GDM1 (cell line): ENCODE data around the gene ADAMTSL2.

Experiments used
- DNase-seq: peaks from one replicate; lab custom pipeline; 2025; lab: John Stamatoyannopoulos, UW

Gene ADAMTSL2

DNA sequence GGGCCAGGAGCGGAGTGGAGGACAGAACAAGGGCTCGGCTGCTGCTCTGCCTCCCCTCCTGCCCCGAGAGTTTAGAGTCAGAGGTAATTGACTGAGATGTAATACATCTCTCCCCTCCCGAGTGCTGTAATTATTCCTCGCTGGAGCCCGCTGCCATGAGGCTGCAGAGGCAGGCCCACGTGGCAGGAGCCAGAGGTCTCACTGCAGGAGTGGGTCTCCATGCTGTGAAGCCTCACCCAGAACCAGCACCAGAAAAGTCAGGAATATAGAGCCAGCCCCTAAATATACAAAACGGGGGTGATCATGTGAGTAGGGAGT, 72.2 kb downstream of the ADAMTSL2 start:
- DNase-seq, result no peak

DNA sequence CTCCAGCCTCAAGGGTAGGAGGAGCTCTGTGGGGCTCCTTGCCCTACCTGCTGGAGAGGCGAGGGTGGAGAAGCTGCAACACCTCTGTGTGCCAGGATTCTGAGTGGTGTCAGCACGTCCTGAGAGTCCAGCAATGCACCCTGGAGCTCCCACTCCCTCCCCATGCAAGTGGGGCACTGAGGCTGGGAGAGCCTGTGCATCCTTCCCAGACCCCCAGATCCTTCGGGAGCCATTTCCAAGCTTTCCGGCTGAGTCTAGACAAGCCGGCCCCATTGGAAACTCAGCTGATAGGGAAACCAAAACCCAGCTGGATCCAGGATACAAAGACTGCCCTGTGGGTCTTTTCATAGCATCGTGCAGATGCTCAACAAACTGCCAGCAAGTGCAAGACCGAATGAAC, 72.9 kb downstream of the ADAMTSL2 start:
- DNase-seq, result no peak

DNA sequence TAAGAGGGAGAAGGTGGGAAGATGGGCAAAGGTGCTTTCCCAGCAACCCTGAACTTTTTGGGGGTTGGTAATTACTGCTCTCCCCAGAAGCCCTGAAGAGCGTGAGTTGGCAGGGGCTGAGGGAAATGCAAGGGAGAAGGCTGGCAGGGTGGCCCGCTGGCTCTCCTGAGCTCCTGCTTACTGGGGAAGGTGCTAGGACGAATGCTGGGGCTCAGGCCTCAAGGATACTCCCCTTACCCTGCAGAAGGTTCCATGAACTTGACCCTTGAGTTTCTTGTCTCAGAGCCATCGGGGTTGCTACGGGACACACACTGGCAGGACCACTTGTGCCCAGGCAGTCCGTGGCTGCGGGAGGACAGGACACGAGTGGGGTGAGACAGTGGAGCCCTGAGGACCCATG, 73.5 kb downstream of the ADAMTSL2 start:
- no peak for DNase-seq

DNA sequence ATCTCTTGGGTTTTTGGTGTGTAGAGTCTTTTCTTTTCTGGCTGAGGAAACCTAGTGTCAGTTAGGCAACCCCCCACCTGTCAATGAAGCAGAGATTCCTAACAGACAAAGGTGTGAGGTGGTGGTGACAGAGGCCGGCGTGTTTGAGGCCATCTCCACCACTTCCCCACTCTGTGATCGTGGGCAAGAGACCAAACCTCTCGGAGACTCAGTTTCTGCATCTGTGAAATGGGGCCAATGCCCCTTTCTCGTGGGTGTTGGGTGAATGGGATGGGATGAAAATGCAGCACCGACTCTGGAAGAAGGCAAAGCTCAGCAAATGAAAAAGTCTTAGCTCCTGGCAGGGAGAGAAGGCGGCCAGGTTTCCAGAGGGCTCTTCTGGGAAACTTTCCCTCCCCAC, 73.9 kb downstream of the ADAMTSL2 start:
- DNase-seq, result no peak

DNA sequence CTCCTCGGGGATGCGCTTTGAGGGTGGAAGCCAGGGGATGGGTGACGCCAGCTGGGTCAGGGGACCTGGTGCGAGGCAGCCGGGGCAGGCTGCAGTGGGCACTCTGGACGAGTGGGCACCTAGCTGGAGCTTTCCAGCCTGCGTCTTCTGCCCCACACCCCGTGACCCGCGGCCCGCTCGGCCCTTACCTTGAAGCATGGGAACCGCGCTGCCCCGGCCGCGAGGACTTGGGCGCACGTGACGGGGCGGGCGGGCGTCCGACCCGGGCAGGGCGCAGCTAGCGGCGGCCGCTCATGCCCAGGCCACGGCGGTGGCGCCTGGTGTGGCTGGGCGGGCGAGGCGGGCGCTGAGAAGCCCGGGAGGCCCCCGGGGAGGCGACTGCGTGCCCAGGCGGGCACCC, 74.4 kb downstream of the ADAMTSL2 start:
- DNase-seq, result no peak

DNA sequence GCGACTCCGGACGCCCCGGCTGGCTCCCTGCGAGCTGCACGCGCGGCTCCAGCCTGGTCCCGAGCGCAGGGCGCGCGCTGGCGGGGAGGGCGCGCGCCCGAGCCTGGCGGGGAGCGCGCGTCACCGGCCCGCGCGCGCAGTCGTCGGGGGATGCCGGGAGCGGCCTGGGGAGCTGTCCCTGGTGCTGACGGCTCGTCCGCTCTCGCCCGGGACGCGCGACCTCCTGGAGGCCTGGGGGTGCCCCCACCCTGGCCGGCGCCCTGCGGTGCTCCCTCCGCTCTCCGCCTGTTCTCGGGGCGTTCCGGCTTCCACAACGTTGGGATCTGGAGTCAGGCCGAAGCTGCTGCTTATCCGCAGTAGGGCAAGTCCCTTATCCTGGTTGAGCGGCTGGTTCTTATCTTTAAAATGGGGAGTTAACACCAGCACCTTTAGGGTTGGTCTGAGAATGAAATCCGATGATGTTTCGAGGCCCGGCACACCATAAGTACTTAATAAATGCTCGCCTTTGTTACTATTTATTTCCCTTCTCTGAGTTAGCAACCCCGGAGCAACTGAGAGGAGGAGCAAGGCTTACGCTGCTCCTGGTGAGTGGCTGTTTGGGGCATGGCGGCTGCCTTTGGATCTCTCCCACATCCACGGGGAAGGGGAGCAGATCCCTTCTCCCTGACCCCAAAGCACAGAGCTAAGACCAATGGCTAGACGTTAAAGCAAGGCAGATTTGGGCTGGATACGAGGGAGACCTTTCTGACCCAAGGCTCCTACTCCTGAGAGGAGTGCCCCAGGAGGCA, 75.0 kb downstream of the ADAMTSL2 start, which contains the start of gene FAM163B:
Gene FAM163B (minus strand): TSS at position 79 of the 788 bp plus-strand sequence. CDS start 29,166 bp downstream, outside the sequence.
- DNase-seq, result no peak

DNA sequence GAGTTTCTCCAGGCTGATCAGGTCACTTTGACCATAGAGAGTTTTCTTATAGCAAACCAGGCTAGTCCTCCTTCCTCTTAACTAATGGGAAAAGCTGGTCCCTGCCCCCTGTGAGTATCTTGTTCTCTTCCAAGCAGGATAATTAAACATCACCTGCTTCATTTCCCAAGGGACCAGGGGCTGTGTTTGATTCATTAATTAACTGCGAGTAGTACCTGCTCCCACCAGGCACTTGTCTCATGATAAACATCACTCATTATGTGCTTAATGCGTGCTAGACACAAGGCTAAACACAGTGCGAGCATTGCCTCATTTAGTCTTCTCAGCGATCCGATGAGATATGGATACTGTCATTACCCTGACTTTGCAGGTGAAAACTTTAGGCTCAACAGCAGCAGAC, 76.3 kb downstream of the ADAMTSL2 start:
- no peak for DNase-seq

DNA sequence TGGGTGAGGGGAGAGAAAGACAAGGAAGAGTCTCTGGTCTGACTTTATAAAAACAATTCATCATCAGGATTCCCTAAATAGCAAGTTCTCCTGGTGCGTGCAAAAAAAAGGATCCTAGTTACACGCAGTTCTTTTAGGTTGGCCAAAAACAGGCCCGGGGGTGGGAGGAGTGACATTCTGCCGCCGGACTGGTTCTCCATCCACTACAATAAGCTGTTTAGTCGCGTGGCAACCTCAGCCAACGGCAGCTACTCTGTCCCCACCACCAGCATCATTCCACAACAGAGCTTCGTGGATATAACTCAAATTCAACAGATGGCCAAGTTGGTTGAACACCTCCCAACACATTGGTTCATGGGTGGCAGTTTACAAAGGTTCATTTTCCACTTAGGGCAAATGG, 77.5 kb downstream of the ADAMTSL2 start:
- no peak for DNase-seq

DNA sequence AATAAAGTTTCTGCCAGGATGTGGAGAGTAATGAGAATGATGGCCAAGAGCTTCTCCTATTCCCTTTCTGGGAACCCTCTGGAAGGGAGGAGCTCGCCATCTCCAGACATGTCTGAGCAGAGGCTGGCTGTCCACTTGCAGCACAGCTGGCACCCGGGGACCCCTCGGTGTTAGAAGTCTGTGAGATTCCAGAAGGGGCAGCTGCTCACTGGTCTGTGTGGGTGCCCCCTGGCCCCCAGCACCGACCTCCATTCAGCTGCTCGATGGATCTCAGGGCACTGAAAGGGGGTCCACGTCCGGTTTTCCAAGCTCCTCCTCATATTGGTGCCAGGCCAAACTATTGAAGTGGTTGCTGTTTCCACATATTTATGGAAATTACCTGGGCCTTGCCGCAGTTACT, 78.3 kb downstream of the ADAMTSL2 start:
- DNase-seq, result no peak

DNA sequence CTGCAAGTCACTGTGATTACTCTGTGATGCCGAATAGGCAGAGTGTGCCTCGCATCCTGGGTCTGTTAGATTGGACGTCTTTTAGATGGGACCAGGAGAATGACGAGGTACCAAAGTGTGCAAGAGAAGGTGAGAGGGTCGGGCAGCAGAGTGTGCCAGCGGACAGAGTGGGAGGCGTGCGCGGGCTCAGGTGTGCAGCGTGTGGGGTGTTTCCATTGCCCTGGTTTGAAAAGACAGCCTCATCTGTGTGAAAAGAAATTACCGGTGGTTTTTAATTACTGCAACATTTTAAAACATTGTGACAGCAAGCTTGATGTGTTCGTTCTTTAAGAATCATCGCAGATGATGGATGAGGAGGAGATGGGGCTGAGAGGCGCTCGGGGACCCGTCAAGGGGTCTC, 78.9 kb downstream of the ADAMTSL2 start:
- DNase-seq, result no peak

DNA sequence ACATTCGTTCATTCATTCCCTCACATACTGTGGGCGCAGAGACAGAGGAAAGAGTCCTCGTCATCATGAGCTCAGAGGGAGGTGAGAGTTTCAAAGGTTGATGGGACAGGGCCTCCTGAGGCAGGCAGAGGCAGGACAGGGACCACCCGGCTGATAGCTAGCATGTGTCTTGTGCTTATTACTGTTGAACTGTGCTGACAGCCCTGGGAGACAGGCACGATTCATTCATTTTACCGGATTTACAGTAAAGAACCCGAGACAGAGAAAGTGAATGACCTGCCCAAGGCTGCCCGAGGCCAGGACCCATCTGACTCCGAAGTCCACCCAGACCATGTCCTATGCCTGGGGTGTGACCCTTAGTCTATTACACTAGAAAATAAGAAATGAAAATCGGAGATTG, 79.6 kb downstream of the ADAMTSL2 start:
- DNase-seq, result no peak

DNA sequence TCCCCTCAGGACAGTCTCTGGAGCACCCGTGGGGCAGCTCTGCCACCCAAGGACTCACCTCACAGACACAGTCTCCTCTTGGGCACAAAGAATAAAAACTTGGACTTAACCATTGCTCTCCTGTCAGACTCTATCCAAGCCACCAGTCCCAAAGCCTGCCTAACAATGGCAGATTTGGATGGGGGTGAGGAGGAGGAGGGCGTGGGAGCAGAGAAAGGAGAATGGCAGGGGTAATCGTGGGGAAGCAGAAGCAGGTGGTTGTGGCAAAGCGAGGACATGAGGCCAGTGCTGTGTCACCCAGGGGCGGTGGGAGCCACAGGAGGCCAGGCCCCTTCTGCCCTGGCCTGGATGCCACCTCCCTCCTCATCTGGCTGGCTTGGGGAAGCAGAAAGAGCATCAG, 80.2 kb downstream of the ADAMTSL2 start:
- DNase-seq, result no peak

DNA sequence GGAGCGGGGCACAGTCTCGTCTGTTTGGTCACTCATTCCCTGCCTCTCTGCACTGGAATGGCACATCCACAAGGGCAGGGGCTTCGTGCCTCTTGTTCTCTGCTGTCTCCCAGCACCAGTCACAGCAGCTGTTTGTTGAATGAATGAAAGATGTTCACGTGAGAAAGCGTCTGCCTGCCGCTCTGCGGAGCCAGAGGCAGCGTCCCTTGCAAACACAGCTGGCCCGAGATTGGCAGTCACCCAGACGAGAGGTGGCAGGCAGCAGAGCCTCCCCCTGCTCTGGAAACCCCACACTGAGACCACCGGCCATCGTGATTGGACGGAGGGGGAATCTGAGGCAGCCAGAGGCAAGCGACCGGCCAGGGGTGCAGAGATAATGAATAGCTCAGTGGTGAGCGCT, 80.7 kb downstream of the ADAMTSL2 start:
- DNase-seq, result no peak

DNA sequence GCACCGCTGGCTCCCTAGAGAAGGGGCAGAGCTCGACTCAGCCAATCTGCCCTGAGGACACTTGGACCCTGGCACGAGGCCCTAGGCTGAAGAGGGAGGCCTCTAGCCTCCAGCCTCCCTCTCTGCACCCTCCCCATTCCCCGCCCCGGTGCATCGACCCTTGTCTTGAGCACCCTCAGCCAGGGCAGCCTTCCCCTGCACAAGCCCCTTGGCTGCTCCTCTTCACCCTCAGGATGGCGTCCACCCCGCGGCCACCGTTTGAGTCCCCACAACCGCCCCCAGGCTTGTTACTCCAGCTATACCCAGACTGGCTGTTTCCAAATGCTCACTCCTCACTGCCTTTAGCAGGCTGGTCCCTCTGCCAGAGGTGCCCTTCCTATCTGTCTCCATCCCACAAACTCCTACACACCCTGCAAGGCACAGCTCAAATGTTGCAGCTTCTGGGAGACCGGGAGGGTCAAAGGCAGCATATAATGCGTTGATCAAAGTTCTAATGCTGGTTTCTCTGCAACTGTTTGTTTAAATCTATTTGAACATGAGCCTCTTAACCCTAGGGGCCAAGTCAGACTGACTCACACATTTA, 81.2 kb downstream of the ADAMTSL2 start:
- no peak for DNase-seq

DNA sequence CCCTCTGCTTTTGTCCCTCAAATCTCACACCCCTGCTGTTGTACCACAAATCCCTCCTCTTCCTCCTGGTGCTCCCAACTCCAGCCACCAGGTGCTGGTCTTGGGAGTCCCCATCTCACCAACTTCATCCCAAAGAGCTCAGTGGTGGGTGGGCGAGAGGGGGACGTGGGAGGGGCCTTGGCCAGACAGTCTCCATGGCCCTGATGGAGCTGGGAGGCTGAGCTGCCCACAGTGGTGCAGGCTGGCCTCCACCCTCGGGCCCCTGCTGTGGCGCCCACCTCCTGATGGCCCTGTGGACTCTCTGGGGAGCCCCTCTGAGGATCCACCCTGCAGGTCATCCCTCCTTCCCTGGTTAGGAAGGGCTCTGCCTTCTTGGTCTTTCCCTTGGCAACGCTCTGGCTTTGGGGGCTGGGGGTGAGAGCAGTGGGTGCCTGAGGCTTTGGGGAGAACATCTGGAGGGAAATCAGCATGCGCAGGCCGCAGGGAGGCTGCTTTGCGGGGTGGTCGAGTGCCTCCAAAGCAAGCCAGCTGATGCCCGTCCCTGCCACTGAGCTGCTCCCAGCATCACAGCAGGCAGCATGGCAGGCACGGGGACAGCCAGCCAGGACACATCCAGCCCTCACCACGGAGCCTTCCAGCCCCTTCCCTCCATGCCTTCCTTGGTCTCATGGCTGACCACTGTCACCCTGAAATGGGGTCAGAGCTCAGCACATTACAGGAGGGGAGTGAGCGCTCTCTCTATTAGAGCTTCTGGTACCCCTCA, 82.3 kb downstream of the ADAMTSL2 start:
- DNase-seq, result no peak

DNA sequence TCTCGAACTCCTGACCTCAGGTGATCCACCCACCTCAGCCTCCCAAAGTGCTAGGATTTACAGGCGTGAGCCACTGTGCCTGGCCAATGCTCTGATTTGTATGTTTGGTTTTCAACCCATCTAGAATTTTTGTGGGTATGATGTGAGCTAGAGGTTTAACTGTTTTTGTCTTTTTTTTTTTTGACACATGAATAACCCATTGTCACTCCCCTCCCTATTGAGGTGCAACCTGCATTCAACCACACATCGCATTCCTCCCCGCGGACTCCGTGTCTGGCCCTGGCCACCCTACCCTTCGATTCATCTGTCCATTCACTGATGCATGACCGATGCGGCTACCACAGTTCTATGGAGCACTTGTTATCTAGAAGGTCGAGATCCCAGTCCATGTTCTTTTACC, 84.2 kb downstream of the ADAMTSL2 start:
- no peak for DNase-seq

DNA sequence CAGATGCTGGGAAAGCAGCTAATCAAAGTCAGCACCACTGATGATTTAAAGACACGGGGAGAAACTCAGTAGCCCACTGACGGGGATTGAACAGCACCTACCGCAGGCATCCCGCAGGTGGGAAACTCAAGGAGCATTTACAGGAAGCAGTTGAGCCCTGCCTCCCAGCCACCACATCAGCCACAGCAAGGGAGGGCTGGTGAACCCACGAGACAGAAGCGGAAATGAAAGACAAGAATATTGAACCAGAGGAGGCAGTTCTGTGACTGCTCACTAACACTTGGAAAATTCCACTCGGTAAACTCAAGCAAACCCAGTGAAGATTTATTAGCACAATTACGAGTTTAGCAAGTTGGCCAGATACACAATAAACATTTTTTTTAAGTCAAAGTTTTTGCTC, 85.3 kb downstream of the ADAMTSL2 start:
- no peak for DNase-seq

DNA sequence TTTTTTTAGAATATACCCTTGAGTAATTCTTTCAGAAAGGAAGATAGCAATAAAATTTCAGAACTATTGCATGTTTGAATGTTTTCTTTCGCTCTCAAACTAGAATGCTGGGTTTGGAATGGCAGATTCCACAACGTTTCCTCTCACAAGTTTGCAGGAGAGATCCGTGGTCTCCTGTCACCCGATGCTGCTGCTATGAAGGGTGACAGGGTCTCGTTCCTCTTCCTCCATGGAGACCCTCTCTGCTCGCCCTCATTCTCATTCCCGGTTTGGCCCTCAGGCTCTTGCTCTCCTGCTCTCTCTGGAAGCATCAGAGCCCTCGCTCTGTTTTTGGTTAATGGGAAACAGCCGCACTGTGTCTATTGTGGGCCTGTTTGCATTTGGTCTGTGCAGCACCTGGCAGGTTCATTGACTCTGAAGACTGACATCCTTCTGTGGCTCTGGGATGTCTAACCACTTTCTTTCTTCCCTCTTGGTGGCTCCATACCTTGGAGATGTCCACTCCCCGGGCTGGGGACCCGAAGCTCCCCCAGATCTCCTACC, 87.3 kb downstream of the ADAMTSL2 start:
- no peak for DNase-seq

DNA sequence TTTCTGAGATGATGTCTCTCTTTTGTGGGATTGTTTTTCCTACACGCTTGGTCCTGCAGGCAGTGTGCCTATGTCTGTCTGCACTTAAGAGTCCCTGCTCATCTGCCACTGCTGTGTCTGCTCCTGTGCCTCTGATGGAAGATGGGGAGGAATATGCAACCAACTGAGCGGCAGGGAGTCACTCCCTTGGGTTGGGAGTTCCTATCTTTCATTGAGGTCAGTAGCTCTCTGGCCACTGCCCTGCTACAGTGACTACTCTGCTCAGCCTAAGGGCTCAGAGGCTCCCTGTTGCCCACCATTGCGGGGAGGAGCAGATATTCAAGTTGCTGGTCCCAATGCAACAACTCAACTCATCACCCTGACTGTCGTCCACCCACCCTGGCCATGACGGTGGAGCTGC, 88.1 kb downstream of the ADAMTSL2 start:
- DNase-seq, result no peak
